Thoracic aorta (tissue), 2 donors: Measurements from ENCODE around the gene TRIO. TPM values are rescaled to one million over a fixed set of nuclear protein-coding genes. Genes with fewer than 3 reads are reported as not detected.
A peak's percentile ranks its signal among the peaks of the same experiment; 100 is the strongest.

Experiments
- ATAC-seq: fragments of 150-250 bp; one replicate; pipeline ENCODE4 v1.8.0; 2017; ENCODE audit warnings: low read depth; ENCODE audit not compliant: insufficient number of reproducible peaks, low FRiP score
- DNase-seq: peaks from one replicate; pipeline ENCODE4 v3.0.0-alpha.2; 2020; ENCODE audit warnings: low spot score
- H3K27ac ChIP-seq, 2 donors: fragments of 200-600 bp; sonication (generic); 1 replicate in 1 of 2; 2 replicates in 1 of 2; pipeline ENCODE4 v1.5.1; 2016; ENCODE audit warnings: mild to moderate bottlenecking in 2 of 2, moderate library complexity in 2 of 2
- H3K27me3 ChIP-seq: fragments of 200-600 bp; sonication (generic); replicated peaks from 2 replicates; pipeline ENCODE4 v1.6.0; 2016; ENCODE audit warnings: mild to moderate bottlenecking; ENCODE audit not compliant: insufficient read depth
- H3K36me3 ChIP-seq: fragments of 200-600 bp; sonication (generic); one replicate; pipeline ENCODE4 v1.5.1; 2016
- H3K4me1 ChIP-seq, 2 donors: fragments of 200-600 bp; sonication (generic); 1 replicate in 1 of 2; 2 replicates in 1 of 2; pipeline versions ENCODE4 v1.5.1 to v1.6.0; 2016; ENCODE audit warnings: low read depth in 2 of 2, mild to moderate bottlenecking in 1 of 2; ENCODE audit not compliant: control insufficient read depth in 1 of 2
- H3K4me3 ChIP-seq: fragments of 200-600 bp; sonication (generic); 2 replicates; pipeline ENCODE4 v1.5.1; 2016; ENCODE audit warnings: mild to moderate bottlenecking
- H3K9me3 ChIP-seq: fragments of 200-600 bp; sonication (generic); 2 replicates; pipeline ENCODE4 v1.5.1; 2016
- CTCF ChIP-seq: fragments of 200-600 bp; sonication (generic); IDR thresholded peaks from one replicate; pipeline ENCODE4 v1.5.1; 2019; ENCODE audit warnings: antibody characterized with exemption
- total RNA-seq, 2 donors: library from RNA; depleted of rRNA; stranded (reverse); fragments of >200 nt; gene quantifications; one replicate each; pipeline versions ENCODE4 v1.1.0 to v1.2.3, GENCODE V29; 2016

TRIO gene
- total RNA-seq, 2 donors from 2014 or later, result 219 to 300 TPM

- Histone ChIP-seq H3K4me3 (peak overlapping the region; percentile 63), H3K4me1 (peaks cover 15 to 49% of the 10 kb centered on the region in 2 donors), H3K9me3 (no peaks in the 10 kb centered on the region), H3K27ac (peak overlapping the region; percentile 62 to 63), H3K36me3 (no peaks in the 10 kb centered on the region), H3K27me3 (no peaks in the 10 kb centered on the region)
- no peak for TF ChIP-seq CTCF
- no peak for DNase-seq
- ATAC-seq, result no peak
These were observed 298.5 kb downstream of the TRIO start for GRCh38 chr5:14441641-14442040.

GRCh38 chr5:14442536-14442935 lies 299.4 kb downstream of the TRIO start:
- no peak overlapping the region for H3K4me3 ChIP-seq
- H3K27me3 ChIP-seq, result no peaks in the 10 kb centered on the region
- ATAC-seq, result no peak
- no peak for TF ChIP-seq CTCF
- peaks cover 15 to 49% of the 10 kb centered on the region in 2 donors for H3K4me1 ChIP-seq
- DNase-seq, result no peak
- H3K9me3 ChIP-seq, result no peaks in the 10 kb centered on the region
- H3K36me3 ChIP-seq, result no peaks in the 10 kb centered on the region
- H3K27ac ChIP-seq, result no peak overlapping the region

GRCh38 chr5:14443671-14444093 lies 300.5 kb downstream of the TRIO start:
- no peak overlapping the region for H3K4me3 ChIP-seq
- TF ChIP-seq CTCF, result no peak
- no peaks in the 10 kb centered on the region for H3K27me3 ChIP-seq
- peaks cover 15 to 58% of the 10 kb centered on the region in 2 donors for H3K4me1 ChIP-seq
- ATAC-seq, result no peak
- no peak overlapping the region for H3K27ac ChIP-seq
- H3K9me3 ChIP-seq, result no peaks in the 10 kb centered on the region
- DNase-seq, result no peak
- H3K36me3 ChIP-seq, result no peaks in the 10 kb centered on the region

- no peak for DNase-seq
- no peak for TF ChIP-seq CTCF
- ATAC-seq, result no peak
- Histone ChIP-seq H3K4me1 (peaks cover 17 to 58% of the 10 kb centered on the region in 2 donors), H3K9me3 (no peaks in the 10 kb centered on the region), H3K27ac (no peak overlapping the region), H3K27me3 (no peaks in the 10 kb centered on the region), H3K4me3 (no peak overlapping the region), H3K36me3 (no peaks in the 10 kb centered on the region)
These were observed 301.0 kb downstream of the TRIO start for GRCh38 chr5:14444161-14444560.

GRCh38 chr5:14445013-14445412 lies 301.9 kb downstream of the TRIO start:
- Histone ChIP-seq H3K27me3 (no peaks in the 10 kb centered on the region), H3K4me1 (peaks cover 12 to 58% of the 10 kb centered on the region in 2 donors), H3K9me3 (no peaks in the 10 kb centered on the region), H3K4me3 (no peak overlapping the region), H3K27ac (no peak overlapping the region), H3K36me3 (no peaks in the 10 kb centered on the region)
- ATAC-seq, result no peak
- DNase-seq, result no peak
- TF ChIP-seq CTCF, result no peak
